K562 (cell line): ENCODE measurements around the gene AP1S3. TPM values are rescaled to one million over a fixed set of nuclear protein-coding genes. Genes with fewer than 3 reads are reported as not detected.

Experiments
- ATAC-seq: fragments of 200-7000 bp; cut with Tn5 transposase; 3 replicates; pipeline ENCODE4 v1.9.1; 2020; ENCODE audit warnings: moderate library complexity
- BruUV-seq: library from RNA; stranded (reverse); fragments of 400-500 nt; replicated peaks from 2 replicates; lab custom pipeline; 2021; lab: Mats Ljungman, UMichigan
- CTCF ChIA-PET: fragments of 300-600 bp; formaldehyde crosslinking; extraction: SDS; loops from one replicate; lab custom pipeline; 2021; ENCODE audit warnings: low intra/inter-chr PET ratio; lab: Yijun Ruan, JAX
- POLR2A ChIA-PET: fragments of 300-600, 350-650 bp; sonication (Branson Sonifier 250); formaldehyde crosslinking; extraction: SDS; loops from one replicate; lab custom pipeline; 2021; ENCODE audit warnings: antibody characterized with exemption, inconsistent platforms; lab: Yijun Ruan, JAX
- DNase-seq, 4 experiments: peaks; one replicate each; pipeline versions ENCODE4 v3.0.0 to v3.0.0-alpha.2; 2011 to 2018; ENCODE audit warnings: low spot score in 3 of 4, mixed read lengths in 3 of 4; ENCODE audit errors: extremely low read depth in 1 of 4
- FAIRE-seq: peaks from 2 replicates; lab custom pipeline; 2011; peaks lifted over from hg19 to GRCh38; lab: Jason Lieb, UNC
- H2AFZ ChIP-seq: 2 replicates; pipeline ENCODE4 v1.6.0; 2011; ENCODE audit warnings: low read depth, low read length, control low read depth, inconsistent platforms
- H3K27ac ChIP-seq: fragments of 200-600 bp; 3 replicates; pipeline ENCODE4 v1.8.0; 2011; ENCODE audit warnings: low read depth, mild to moderate bottlenecking, control low read depth, inconsistent platforms, low read length, moderate library complexity, mixed read lengths; ENCODE audit errors: extremely low read depth
- H3K27me3 ChIP-seq, 2 experiments: fragments of 300-600 bp in 1 of 2; 2 replicates in 1 of 2; 3 replicates in 1 of 2; pipeline versions ENCODE4 v1.6.0 to v1.8.0; 2011; ENCODE audit warnings: inconsistent platforms in 2 of 2, low read length in 2 of 2, mild to moderate bottlenecking in 1 of 2, mixed read lengths in 1 of 2, moderate library complexity in 1 of 2; ENCODE audit not compliant: control insufficient read depth in 2 of 2, insufficient read depth in 2 of 2
- H3K36me3 ChIP-seq: fragments of 300-600 bp; 3 replicates; pipeline ENCODE4 v1.8.0; 2011; ENCODE audit warnings: mild to moderate bottlenecking, low read length, inconsistent platforms; ENCODE audit not compliant: control insufficient read depth, insufficient read depth
- H3K4me1 ChIP-seq, 2 experiments: fragments of 200-600 bp in 1 of 2; replicated peaks in 1 of 2; 2 replicates in 1 of 2; 3 replicates in 1 of 2; pipeline versions ENCODE4 v1.5.1 to v1.8.0; 2011; ENCODE audit warnings: inconsistent platforms in 2 of 2, low read length in 2 of 2, mild to moderate bottlenecking in 1 of 2, mixed read lengths in 1 of 2, moderate library complexity in 1 of 2; ENCODE audit not compliant: control insufficient read depth in 2 of 2, insufficient read depth in 2 of 2
- H3K4me2 ChIP-seq: 2 replicates; pipeline ENCODE4 v1.6.1; 2011; ENCODE audit warnings: low read length, control low read depth, inconsistent platforms, mixed read lengths; ENCODE audit not compliant: insufficient read depth
- H3K4me3 ChIP-seq: fragments of 200-600 bp; sonication (generic), shearing (Covaris generic); 2 replicates; pipeline ENCODE4 v1.5.1; 2016; ENCODE audit warnings: control low read depth, inconsistent platforms
- H3K79me2 ChIP-seq: fragments of 200-600 bp; 3 replicates; pipeline ENCODE4 v1.8.0; 2011; ENCODE audit warnings: low read length, inconsistent platforms; ENCODE audit not compliant: control insufficient read depth, insufficient read depth
- H3K9ac ChIP-seq, 2 experiments: 2 replicates each; pipeline versions ENCODE4 v1.6.0 to v1.6.1; 2011; ENCODE audit warnings: low read depth in 2 of 2, low read length in 2 of 2, control low read depth in 1 of 2, inconsistent platforms in 1 of 2, mild to moderate bottlenecking in 1 of 2, mixed read lengths in 1 of 2; ENCODE audit not compliant: insufficient read depth in 1 of 2
- H3K9me1 ChIP-seq: one replicate; pipeline ENCODE4 v1.6.0; 2011; ENCODE audit warnings: inconsistent platforms, mild to moderate bottlenecking, low read length, moderate library complexity; ENCODE audit not compliant: control insufficient read depth, insufficient read depth
- H3K9me3 ChIP-seq: replicated peaks from 2 replicates; pipeline ENCODE4 v1.5.1; 2011; ENCODE audit warnings: low read depth, low read length, inconsistent platforms; ENCODE audit not compliant: control insufficient read depth, insufficient read depth
- H4K20me1 ChIP-seq: replicated peaks from 2 replicates; pipeline ENCODE4 v1.6.1; 2011; ENCODE audit warnings: low read length, inconsistent platforms, mixed read lengths; ENCODE audit not compliant: control insufficient read depth, insufficient read depth
- BMI1 ChIP-seq: fragments of 150-350 bp; IDR thresholded peaks from 2 replicates; pipeline ENCODE4 v1.6.1; 2014; ENCODE audit warnings: low read length
- CBFB ChIP-seq: sonication (generic); formaldehyde crosslinking; IDR thresholded peaks from 2 replicates; pipeline ENCODE4 v1.4.0; 2020; ENCODE audit warnings: mild to moderate bottlenecking, missing genetic modification reagents
- ETV6 ChIP-seq, 3 experiments: fragments of 150-350 bp in 1 of 3; sonication (generic) in 1 of 3; formaldehyde crosslinking in 1 of 3; IDR thresholded peaks; 2 replicates each; pipeline versions ENCODE4 v1.6.1 to v1.8.0; 2014 to 2022; ENCODE audit warnings: borderline replicate concordance in 2 of 3, low read depth in 2 of 3, antibody characterized with exemption in 1 of 3, low read length in 1 of 3, mild to moderate bottlenecking in 1 of 3, missing genetic modification reagents in 1 of 3
- JUND ChIP-seq, 2 experiments: IDR thresholded peaks; 2 replicates in 1 of 2; 3 replicates in 1 of 2; pipeline ENCODE4 v1.6.1; 2011; ENCODE audit warnings: borderline replicate concordance in 2 of 2, low read depth in 2 of 2, low read length in 2 of 2, improper control_type of control experiment in 1 of 2, missing biosample characterization in 1 of 2, missing genetic modification characterization in 1 of 2, missing genetic modification reagents in 1 of 2
- MLLT1 ChIP-seq, 2 experiments: fragments of 450-650 bp; IDR thresholded peaks; 2 replicates each; pipeline ENCODE4 v1.6.1; 2016
- PYGO2 ChIP-seq: fragments of 450-650 bp; IDR thresholded peaks from 2 replicates; pipeline ENCODE4 v1.6.1; 2016; ENCODE audit warnings: mild to moderate bottlenecking, missing genetic modification characterization, moderate library complexity, missing compliant biosample characterization
- TRIM28 ChIP-seq: fragments of 450-650 bp; IDR thresholded peaks from 2 replicates; pipeline ENCODE4 v1.6.1; 2017
- USF1 ChIP-seq: sonication (generic); formaldehyde crosslinking; IDR thresholded peaks from 2 replicates; pipeline ENCODE4 v1.9.0; 2022; ENCODE audit warnings: mild to moderate bottlenecking, missing genetic modification reagents
- ZFX ChIP-seq: sonication (generic); formaldehyde crosslinking; IDR thresholded peaks from 2 replicates; pipeline ENCODE4 v1.8.0; 2022; ENCODE audit warnings: mild to moderate bottlenecking, missing genetic modification reagents, moderate library complexity
- ZNF511 ChIP-seq: sonication (generic); formaldehyde crosslinking; IDR thresholded peaks from 2 replicates; pipeline ENCODE4 v1.8.0; 2022; ENCODE audit warnings: mild to moderate bottlenecking, missing genetic modification reagents
- ZNF584 ChIP-seq: fragments of 200-800 bp; sonication (Bioruptor generic); IDR thresholded peaks from 2 replicates; pipeline ENCODE4 v1.6.1; 2016; ENCODE audit warnings: low read depth, mild to moderate bottlenecking, missing genetic modification characterization, missing compliant biosample characterization
- WGBS: fragments of 100-300 bp; shearing (Covaris generic); methylation state at CpG from one replicate; pipeline ENCODE4 v1.1.6; 2016; ENCODE audit warnings: low coverage, mixed read lengths; ENCODE audit not compliant: insufficient coverage; ENCODE audit errors: missing lambda C conversion rate; 5-methylcytosine and 5-hydroxymethylcytosine counted together
- in situ Hi-C: fragments of 300-500 bp; cut with MboI; formaldehyde crosslinking; loops from 4 replicates; pipeline ENCODE4 v1.15.0; 2018; ENCODE audit warnings: inconsistent platforms, mixed read lengths
- intact Hi-C: fragments of 100-400 bp; cut with micrococcal nuclease; formaldehyde crosslinking; loops from 2 replicates; pipeline ENCODE4 v1.14.2; 2022
- polyA plus RNA-seq, 8 experiments: library from polyadenylated mRNA; depleted of rRNA in 4 of 8; stranded (reverse) in 5 of 8; unstranded in 3 of 8; fragments of >200 nt; fragmentation: Nextera tagmentation in 2 of 8; fragmentation: Illumina TruSeq in 1 of 8; extraction: Ambion mirVana in 2 of 8; extraction: Trizol in 1 of 8; gene quantifications; 2 replicates each; pipeline versions ENCODE4 v1.2.1 to v1.2.3, GENCODE V29; 2011 to 2014; ENCODE audit warnings: inconsistent platforms in 1 of 8, missing spikeins in 1 of 8
- total RNA-seq, 7 experiments: library from RNA; depleted of rRNA in 6 of 7; stranded (reverse); fragments of >200 nt in 6 of 7; fragmentation: Illumina TruSeq in 2 of 7; extraction: Trizol in 2 of 7; gene quantifications; 2 replicates each; pipeline versions ENCODE4 v1.2.1 to v1.2.3, GENCODE V29; 2011 to 2021; ENCODE audit warnings: low replicate concordance in 1 of 7

AP1S3 gene
- total and polyA plus RNA-seq, 9 of the 15 experiments (the other 6 are each of a cell fraction or from before 2014, with no cell fraction given): 0.50 to 3.8 (median 2.1) TPM

GRCh38 chr2:223724861-223725260 is 112.5 kb downstream of the AP1S3 start:
- Histone ChIP-seq H4K20me1 (no peaks in the 10 kb centered on the region), H3K4me1 (peaks cover 0 to 20% of the 10 kb centered on the region in 2 experiments; a peak in 2 of 5 replicates), H3K27me3 (no peaks in the 10 kb centered on the region), H3K4me2 (no peak overlapping the region; the same call in 1 of the 2 replicates), H2AFZ (peak overlapping the region; percentile 83), H3K9me1 (no peaks in the 10 kb centered on the region), H3K79me2 (peaks cover 7% of the 10 kb centered on the region; the same call in 2 of the 3 replicates), H3K9ac (peak overlapping the region in 1 of 2 experiments; percentile 71; a peak in 1 of 4 replicates), H3K4me3 (no peak overlapping the region), H3K36me3 (no peaks in the 10 kb centered on the region; the same call in 2 of the 3 replicates), H3K9me3 (no peaks in the 10 kb centered on the region), H3K27ac (peak overlapping the region; percentile 80)
- CTCF ChIA-PET: no interaction called here
- WGBS: 91% methylated on average over 4 of the region's 4 CpGs
- intact Hi-C loops (no loop called here), in situ Hi-C loops (no loop called here)
- DNase-seq (peak in 1 of 4 experiments; percentile 8), ATAC-seq (no peak), FAIRE-seq (no peak)
- no TSS peak for BruUV-seq
- POLR2A ChIA-PET: interaction anchor here (0.7 kb wide), 1 partner anchor 21 kb away, joined by 3 read pairs; no protein-coding TSS in a partner anchor
- 0 out of 4 replicates have a peak, but pooled peaks of 1 of the 2 experiments have one; percentile 29 for TF ChIP-seq MLLT1 (IDR thresholded peaks at IDR 0.05)
- TF ChIP-seq TRIM28: no peak

GRCh38 chr2:223723954-223724411 is 113.4 kb downstream of the AP1S3 start:
- no peaks in the 10 kb centered on the region for H4K20me1 ChIP-seq
- peaks cover 7% of the 10 kb centered on the region; the same call in 2 of the 3 replicates for H3K79me2 ChIP-seq
- H2AFZ ChIP-seq: peak overlapping the region; percentile 83
- H3K9me1 ChIP-seq: no peaks in the 10 kb centered on the region
- H3K9me3 ChIP-seq: no peaks in the 10 kb centered on the region
- DNase-seq (peak in 3 of 4 experiments; percentile 7 to 90 (median 65)), FAIRE-seq (peak; percentile 97), ATAC-seq (peak; percentile 93)
- intact Hi-C loops (no loop called here), in situ Hi-C loops (no loop called here)
- H3K9ac ChIP-seq: peak overlapping the region; percentile 71 to 78; a peak in 3 of 4 replicates
- H3K4me3 ChIP-seq: peak overlapping the region; percentile 46
- POLR2A ChIA-PET: interaction anchor here (0.7 to 3.2 kb wide), 3 partner anchors 8 to 131 kb away, joined by 4 to 16 read pairs (median 5); no protein-coding TSS in a partner anchor
- H3K27ac ChIP-seq: peak overlapping the region; percentile 80
- H3K27me3 ChIP-seq: no peaks in the 10 kb centered on the region
- no TSS peak for BruUV-seq
- no peaks in the 10 kb centered on the region; the same call in 2 of the 3 replicates for H3K36me3 ChIP-seq
- CTCF ChIA-PET: no interaction called here
- WGBS: 0% methylated on average over 5 of the region's 5 CpGs
- H3K4me2 ChIP-seq: peak overlapping the region; percentile 78
- peaks cover 0 to 20% of the 10 kb centered on the region in 2 experiments; a peak in 2 of 5 replicates for H3K4me1 ChIP-seq
- no peak for TF ChIP-seq ZNF584 (CRISPR knock-in tag)
- TF ChIP-seq BMI1: no peak
- TF ChIP-seq USF1: no peak
- TF ChIP-seq ZFX (CRISPR knock-in tag): no peak
- no peak for TF ChIP-seq CBFB (CRISPR knock-in tag)
- 0 out of 2 replicates have a peak, but pooled peaks have one; percentile 9 for TF ChIP-seq JUND (IDR thresholded peaks at IDR 0.05; ENCODE audit: borderline replicate concordance, low read depth, low read length)
- TF ChIP-seq JUND (tag; IDR thresholded peaks at IDR 0.05; ENCODE audit: borderline replicate concordance, low read depth, low read length): no peak
- no peak for TF ChIP-seq ETV6 (IDR thresholded peaks at IDR 0.05; ENCODE audit: borderline replicate concordance in 1 of 2, low read depth in 2 of 2, low read length in 1 of 2)
- TF ChIP-seq ETV6 (CRISPR knock-in tag; IDR thresholded peaks at IDR 0.05; ENCODE audit: borderline replicate concordance): no peak
- no peak for TF ChIP-seq ZNF511 (CRISPR knock-in tag)
- no peak for TF ChIP-seq PYGO2 (tag)
